UCSD-AML1 (cell line): Measurements from ENCODE around the gene KRTAP5-5.
"Not testable (repeated sequence)": the region's sequence is repeated elsewhere in the genome, so short reads cannot be mapped to it uniquely, and the experiment has no call there.

Experiments used
- DNase-seq: peaks from one replicate; lab custom pipeline; 2025; ENCODE audit not compliant: unreplicated experiment; lab: John Stamatoyannopoulos, UW

Gene KRTAP5-5

GRCh38 chr11:1607156-1607845, 22.3 kb upstream of the KRTAP5-5 start:
- not testable (repeated sequence) for DNase-seq

- not testable (repeated sequence) for DNase-seq
Observed at GRCh38 chr11:1607901-1608300, 21.7 kb upstream of the KRTAP5-5 start.

GRCh38 chr11:1608363-1608762, 21.2 kb upstream of the KRTAP5-5 start, which contains the start of gene KRTAP5-3:
TSS of gene KRTAP5-3 (minus strand) at chr11:1608463. CDS start at chr11:1608385, 78 bp downstream.
- no peak for DNase-seq

GRCh38 chr11:1618231-1618630, 11.3 kb upstream of the KRTAP5-5 start:
- no peak for DNase-seq

- peak; percentile 53 for DNase-seq
Observed at GRCh38 chr11:1619449-1619848, 10.1 kb upstream of the KRTAP5-5 start.

GRCh38 chr11:1622086-1622485, 7.5 kb upstream of the KRTAP5-5 start, which contains the start of gene KRTAP5-4:
TSS of gene KRTAP5-4 (minus strand) at chr11:1622138. CDS start at chr11:1622093, 45 bp downstream.
- no peak for DNase-seq

- no peak for DNase-seq
Observed at GRCh38 chr11:1623716-1624115, 5.9 kb upstream of the KRTAP5-5 start.

GRCh38 chr11:1624621-1625020, 5.0 kb upstream of the KRTAP5-5 start:
- DNase-seq = no peak

GRCh38 chr11:1625541-1625940, 4.0 kb upstream of the KRTAP5-5 start:
- no peak for DNase-seq

- DNase-seq = peak; percentile 73
Observed at GRCh38 chr11:1628506-1629325, 859 bp upstream of the KRTAP5-5 start.

- no peak for DNase-seq
Observed at GRCh38 chr11:1630271-1630670, 696 bp downstream of the KRTAP5-5 start.

GRCh38 chr11:1631066-1631568, 1.5 kb downstream of the KRTAP5-5 start:
- no peak for DNase-seq

- no peak for DNase-seq
Observed at GRCh38 chr11:1632053-1632714, 2.6 kb downstream of the KRTAP5-5 start.

GRCh38 chr11:1633864-1634263, 4.3 kb downstream of the KRTAP5-5 start:
- no peak for DNase-seq

- DNase-seq = no peak
Observed at GRCh38 chr11:1636291-1636950, 6.8 kb downstream of the KRTAP5-5 start.

- no peak for DNase-seq
Observed at GRCh38 chr11:1637628-1638027, 8.1 kb downstream of the KRTAP5-5 start.

- no peak for DNase-seq
Observed at GRCh38 chr11:1638344-1638743, 8.8 kb downstream of the KRTAP5-5 start.

- DNase-seq = no peak
Observed at GRCh38 chr11:1639102-1639620, 9.6 kb downstream of the KRTAP5-5 start.

- no peak for DNase-seq
Observed at GRCh38 chr11:1639666-1640065, 10.1 kb downstream of the KRTAP5-5 start.

- DNase-seq = peak; percentile 41
Observed at GRCh38 chr11:1640076-1640946, 10.7 kb downstream of the KRTAP5-5 start.
